Activated naive CD4-positive, alpha-beta T cell treated with anti-CD3 and anti-CD28 coated beads, Interleukin-2, amount 50 U/mL, for 72 hours (primary cell): Measurements from ENCODE around the gene AHCY. TPM values are rescaled to one million over a fixed set of nuclear protein-coding genes. Genes with fewer than 3 reads are reported as not detected.
A peak's percentile ranks its signal among the peaks of the same experiment; 100 is the strongest.
"Not testable (repeated sequence)": the region's sequence is repeated elsewhere in the genome, so short reads cannot be mapped to it uniquely, and the experiment has no call there.

Source experiments
- ATAC-seq, 2 donors: fragments of 150-1000 bp; cut with Tn5 transposase; 2 replicates each; pipeline ENCODE4 v1.10.0; 2021; ENCODE audit warnings: mild to moderate bottlenecking in 2 of 2, moderate library complexity in 2 of 2
- DNase-seq, 2 donors: peaks; one replicate each; pipeline ENCODE4 v3.0.0; 2021 to 2022; ENCODE audit warnings: low spot score in 2 of 2
- H3K27ac Mint-ChIP-seq, 2 donors: one replicate each; pipeline ENCODE4 v1.8.0; 2022; ENCODE audit warnings: mild to moderate bottlenecking in 2 of 2, mixed read lengths in 2 of 2
- H3K36me3 Mint-ChIP-seq, 2 donors: one replicate each; pipeline ENCODE4 v1.8.0; 2022; ENCODE audit warnings: mixed read lengths in 2 of 2
- H3K9me3 Mint-ChIP-seq, 2 donors: one replicate each; pipeline ENCODE4 v1.8.0; 2022; ENCODE audit warnings: mixed read lengths in 2 of 2
- total RNA-seq, 2 donors: library from RNA; stranded (reverse); gene quantifications; one replicate each; pipeline ENCODE4 v1.2.3, GENCODE V29; 2022

The AHCY gene
- total RNA-seq, 2 donors from 2014 or later: 166 to 211 TPM

DNA sequence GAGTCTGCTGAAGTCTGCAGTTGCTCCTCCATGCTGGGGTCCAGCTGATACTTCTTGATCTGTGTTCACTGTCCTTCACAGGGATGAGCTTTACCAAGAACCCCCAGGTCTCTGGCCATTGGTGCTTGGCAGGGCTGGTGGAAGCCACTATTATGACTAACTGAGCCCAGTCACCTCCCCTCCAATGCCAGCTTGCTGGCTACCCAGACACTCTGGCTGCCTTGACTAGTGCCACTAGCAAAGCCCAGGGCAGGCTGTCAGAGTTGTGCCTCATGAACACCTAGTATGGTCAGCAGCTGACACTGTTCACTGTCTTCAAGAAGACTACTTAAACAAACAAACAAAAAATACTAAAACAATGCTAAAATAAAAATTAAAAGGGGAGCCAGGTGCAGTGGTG lies 53.1 kb downstream of the AHCY start:
- Mint-ChIP-seq H3K9me3 (no peaks in the 10 kb centered on the region), H3K36me3 (no peaks in the 10 kb centered on the region), H3K27ac (peak overlapping the region in 1 of 2 donors; percentile 69)
- ATAC-seq (no peak), DNase-seq (no peak)

DNA sequence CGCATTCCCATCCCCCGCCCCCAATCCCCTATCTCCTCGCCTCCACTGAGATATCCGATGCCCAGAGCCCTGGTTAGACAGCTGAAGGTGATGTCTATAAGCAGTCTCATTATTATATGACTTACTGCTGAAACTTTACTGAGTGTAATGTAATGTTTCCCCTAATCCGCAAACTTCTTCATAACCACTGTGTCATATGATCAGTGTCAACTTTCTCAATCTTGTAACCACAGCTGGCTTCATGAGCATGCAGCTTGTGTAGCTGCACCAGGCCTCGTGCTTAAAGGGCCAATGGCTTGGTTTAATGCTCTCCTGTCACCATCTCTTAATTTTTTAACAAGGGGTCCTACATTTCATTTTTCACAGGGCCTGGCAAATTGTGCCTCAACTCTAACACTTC lies 53.9 kb downstream of the AHCY start:
- DNase-seq (no peak), ATAC-seq (peak; percentile 87 to 89)
- H3K27ac Mint-ChIP-seq: no peak overlapping the region
- no peaks in the 10 kb centered on the region for H3K36me3 Mint-ChIP-seq
- H3K9me3 Mint-ChIP-seq: no peaks in the 10 kb centered on the region

DNA sequence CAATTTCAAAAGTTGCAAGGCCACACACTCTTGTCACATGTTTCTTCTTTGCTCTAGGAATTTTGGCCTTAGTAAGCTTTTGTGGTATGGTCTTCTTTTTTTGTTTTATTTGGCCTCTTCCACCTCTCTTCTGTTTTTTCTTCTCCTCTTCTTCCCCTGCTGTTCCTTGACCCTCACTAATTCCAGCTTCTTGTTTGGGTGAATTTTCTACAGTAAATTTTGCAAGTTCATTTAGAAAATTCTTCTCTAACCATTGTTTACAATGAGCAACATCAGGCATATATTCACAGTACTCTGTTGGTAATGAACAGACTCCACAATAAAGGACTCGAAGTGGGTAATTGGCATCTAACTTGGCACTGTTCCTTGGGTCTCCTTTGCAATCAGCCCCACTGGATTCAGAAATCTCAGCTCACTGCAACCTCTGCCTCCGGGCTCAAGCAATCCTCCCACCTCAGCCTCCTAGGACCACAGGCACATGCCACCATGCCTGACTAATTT lies 57.0 kb downstream of the AHCY start:
- no peaks in the 10 kb centered on the region for H3K36me3 Mint-ChIP-seq
- no peak overlapping the region for H3K27ac Mint-ChIP-seq
- ATAC-seq (no peak), DNase-seq (no peak)
- no peaks in the 10 kb centered on the region for H3K9me3 Mint-ChIP-seq

DNA sequence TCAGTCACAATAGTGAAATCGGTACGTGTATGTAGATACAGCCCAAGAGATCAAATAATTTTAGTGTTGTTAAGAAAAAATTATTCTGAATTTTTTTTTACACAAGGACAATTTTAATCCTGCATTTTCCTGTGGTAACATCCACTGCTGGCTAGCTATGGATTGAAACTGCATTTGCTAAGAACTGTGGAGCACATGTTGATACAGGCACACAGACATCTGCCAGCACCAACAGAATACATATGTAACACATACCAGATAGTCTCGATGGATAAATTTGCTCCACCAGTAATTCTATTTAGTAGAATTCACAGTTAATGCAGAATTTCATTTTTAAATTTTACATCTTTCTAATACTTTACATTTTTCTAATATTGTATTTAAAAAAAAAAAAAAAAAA lies 59.8 kb downstream of the AHCY start:
- H3K9me3 Mint-ChIP-seq: peaks cover 1 to 3% of the 10 kb centered on the region in 2 donors
- no peak for DNase-seq
- H3K27ac Mint-ChIP-seq: no peak overlapping the region
- ATAC-seq: no peak
- peaks cover 7 to 9% of the 10 kb centered on the region in 2 donors for H3K36me3 Mint-ChIP-seq

DNA sequence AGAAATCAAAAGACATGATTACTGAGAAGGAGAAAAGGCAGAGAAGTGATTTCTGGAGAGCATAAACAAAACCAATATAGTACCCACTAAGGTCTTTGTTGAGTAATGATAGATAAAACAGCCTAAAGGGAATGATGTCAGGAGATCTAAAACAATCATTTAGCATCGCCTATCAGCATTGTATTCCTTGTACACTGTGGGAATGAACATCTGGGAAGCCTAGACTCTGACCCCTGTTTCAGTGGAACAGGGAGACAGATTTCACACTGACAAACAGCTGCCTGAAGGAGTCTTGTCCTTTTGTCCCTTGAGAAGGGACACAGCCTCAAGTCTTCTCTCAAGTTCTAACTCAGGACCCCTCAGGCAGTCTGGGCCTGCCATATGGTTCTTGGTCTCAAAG lies 60.3 kb downstream of the AHCY start:
- DNase-seq (no peak), ATAC-seq (no peak)
- Mint-ChIP-seq H3K27ac (no peak overlapping the region), H3K36me3 (peaks cover 12 to 14% of the 10 kb centered on the region in 2 donors), H3K9me3 (peaks cover 6 to 8% of the 10 kb centered on the region in 2 donors)

DNA sequence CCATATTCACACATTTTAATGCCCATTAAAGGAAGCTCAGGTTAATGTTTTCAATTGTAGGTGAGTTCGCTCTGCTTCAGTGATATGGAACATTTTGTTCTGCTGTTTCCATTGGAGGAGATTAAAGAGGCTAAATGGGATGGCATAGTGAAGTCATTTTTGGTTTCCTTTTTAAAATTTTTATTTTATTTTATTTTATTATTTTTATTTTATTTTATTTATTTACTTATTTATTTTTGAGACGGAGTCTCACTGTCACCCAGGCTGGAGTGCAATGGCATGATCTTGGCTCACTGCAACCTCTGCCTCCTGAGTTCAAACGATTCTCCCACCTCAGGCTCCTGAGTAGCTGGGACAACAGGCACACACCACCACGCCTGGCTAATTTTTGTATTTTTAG lies 61.1 kb downstream of the AHCY start:
- H3K36me3 Mint-ChIP-seq: peaks cover 12 to 22% of the 10 kb centered on the region in 2 donors
- H3K9me3 Mint-ChIP-seq: peaks cover 7 to 15% of the 10 kb centered on the region in 2 donors
- H3K27ac Mint-ChIP-seq, DNase-seq, ATAC-seq: not testable (repeated sequence)

DNA sequence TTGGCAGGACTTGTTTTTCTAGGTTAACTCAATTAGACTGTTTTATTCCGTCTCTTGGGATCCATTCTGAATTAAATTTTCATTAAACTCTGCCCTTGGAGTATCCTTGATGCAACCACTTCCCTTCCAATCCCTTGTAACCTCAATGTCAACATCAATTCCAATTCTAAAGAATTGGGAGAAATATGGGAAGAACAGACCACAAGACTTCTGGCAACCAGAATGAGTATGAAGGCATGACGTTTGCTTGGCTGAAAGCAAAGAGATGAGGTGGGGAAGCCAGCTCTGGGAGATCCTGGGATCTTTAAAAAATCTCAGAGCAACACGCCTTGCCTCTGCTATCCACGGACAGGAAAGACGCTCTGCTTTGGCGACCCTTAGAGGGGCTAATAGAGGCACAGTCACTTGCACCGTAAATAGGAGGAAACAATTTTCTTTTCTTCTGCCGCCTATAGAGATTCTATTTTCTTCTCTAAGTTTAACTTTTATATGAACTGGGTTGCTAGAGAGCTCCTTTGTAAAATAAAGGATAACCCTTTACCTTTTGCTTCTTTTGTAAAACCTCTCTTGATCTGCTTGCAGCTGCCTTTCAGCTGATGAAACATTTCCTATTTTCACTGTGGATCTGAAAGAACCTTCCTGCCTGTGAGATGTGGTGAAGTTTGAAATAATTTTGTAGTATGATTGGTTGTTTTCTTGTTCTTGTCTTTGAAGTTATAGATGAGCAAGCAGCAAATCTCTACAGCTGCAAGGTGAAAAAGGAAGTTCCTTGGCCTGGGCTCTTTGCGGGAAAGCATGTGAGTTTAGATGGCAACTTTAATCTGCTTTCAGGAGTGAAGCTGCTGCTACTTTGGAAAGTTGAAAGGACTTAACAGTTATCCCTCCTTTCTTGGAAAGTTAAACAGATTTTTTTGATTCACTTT lies 62.2 kb downstream of the AHCY start, which contains the start of gene ASIP:
Gene ASIP (plus strand): TSS at position 731 of the 923 bp plus-strand sequence. CDS start 18,952 bp downstream, outside the sequence.
- peaks cover 12 to 22% of the 10 kb centered on the region in 2 donors for H3K36me3 Mint-ChIP-seq
- no peak for DNase-seq
- peak within 1 kb of the TSS; percentile 1 to 23 for H3K27ac Mint-ChIP-seq
- ATAC-seq: peak; percentile 59 to 87
- peaks cover 7 to 15% of the 10 kb centered on the region in 2 donors for H3K9me3 Mint-ChIP-seq

DNA sequence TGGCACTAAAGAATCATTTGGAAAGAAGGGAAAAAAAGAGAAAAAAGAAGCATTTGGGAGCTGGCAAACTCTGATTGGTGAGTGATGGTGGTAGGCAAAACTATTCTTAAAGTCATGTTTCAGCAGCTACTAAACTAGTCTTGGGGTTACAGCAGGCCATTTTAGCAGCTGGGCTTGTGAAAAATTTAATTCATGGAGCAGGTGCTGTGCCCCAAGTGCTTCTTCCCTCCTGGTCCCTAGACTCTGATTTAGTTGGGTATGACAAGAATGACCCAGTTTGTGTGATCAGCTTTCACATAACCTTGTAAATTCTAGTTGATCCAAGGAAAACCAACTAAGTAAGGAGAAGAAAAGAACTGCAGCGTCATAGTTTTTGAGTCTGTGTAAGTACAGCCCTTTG lies 63.0 kb downstream of the AHCY start:
- H3K9me3 Mint-ChIP-seq: peaks cover 7 to 15% of the 10 kb centered on the region in 2 donors
- no peak for ATAC-seq
- H3K36me3 Mint-ChIP-seq: peaks cover 12 to 22% of the 10 kb centered on the region in 2 donors
- no peak for DNase-seq
- H3K27ac Mint-ChIP-seq: no peak overlapping the region

DNA sequence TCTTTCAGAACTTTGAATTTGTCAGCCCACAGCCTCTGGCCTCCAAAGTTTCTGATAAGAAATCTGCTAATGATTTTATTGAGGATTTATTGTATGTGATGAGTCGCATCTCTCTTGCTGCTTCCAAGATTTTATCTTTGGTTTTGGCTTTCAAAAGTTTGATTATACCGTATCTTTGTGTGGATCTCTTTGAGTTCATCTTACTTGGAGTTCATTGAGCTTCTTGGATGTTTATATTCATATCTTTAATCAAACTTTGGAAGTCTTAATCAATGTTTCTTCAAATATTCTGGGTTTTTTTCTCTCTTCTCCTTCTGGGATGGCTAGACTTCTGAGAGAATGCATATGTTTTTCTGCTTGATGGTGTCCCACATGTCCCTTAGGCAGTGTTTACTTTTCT lies 65.2 kb downstream of the AHCY start:
- H3K36me3 Mint-ChIP-seq: peaks cover 12 to 22% of the 10 kb centered on the region in 2 donors
- H3K27ac Mint-ChIP-seq: no peak overlapping the region
- DNase-seq (no peak), ATAC-seq (no peak)
- H3K9me3 Mint-ChIP-seq: peaks cover 7 to 15% of the 10 kb centered on the region in 2 donors

DNA sequence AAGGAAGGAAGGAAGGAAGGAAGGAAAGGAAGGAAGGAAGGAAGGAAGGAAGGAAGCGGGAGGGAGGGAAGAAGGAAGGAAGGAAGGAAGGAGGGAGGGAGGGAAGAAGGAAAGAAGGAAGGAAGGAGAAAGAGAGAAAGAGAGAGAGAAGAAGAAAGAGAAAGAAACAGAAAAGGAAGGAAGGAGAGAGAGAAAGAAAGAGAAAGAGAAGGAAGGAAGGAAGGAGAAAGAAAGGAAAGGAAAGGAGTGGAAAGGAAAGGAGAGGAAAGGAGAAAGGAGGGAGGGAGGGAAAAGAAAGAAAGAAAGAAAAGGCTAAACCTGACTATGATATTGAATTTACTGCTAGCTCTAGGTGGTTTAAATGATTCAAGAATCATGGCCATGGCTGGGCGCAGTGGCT lies 67.3 kb downstream of the AHCY start:
- Mint-ChIP-seq H3K36me3 (peaks cover 12 to 22% of the 10 kb centered on the region in 2 donors), H3K27ac (no peak overlapping the region), H3K9me3 (peaks cover 7 to 15% of the 10 kb centered on the region in 2 donors)
- DNase-seq (no peak), ATAC-seq (no peak)

DNA sequence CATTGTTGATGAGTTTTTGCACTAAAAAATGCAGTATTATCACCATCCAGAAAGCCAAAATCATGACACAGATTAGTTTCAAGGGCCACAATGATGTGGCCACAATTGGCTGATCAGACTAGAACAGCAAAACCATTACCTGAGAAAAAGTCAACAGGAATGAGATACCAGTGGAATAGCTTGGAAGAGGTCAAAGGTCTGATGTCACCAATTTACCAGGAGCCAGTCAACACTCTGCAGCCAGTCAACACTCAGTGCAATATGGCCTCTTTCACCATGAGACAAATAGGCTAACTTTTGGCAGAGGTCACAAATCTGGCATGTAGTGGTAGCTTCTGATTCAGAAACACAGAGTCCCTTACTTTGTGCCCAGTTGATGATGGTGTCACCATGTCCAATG lies 69.5 kb downstream of the AHCY start:
- peaks cover 9 to 16% of the 10 kb centered on the region in 2 donors for H3K36me3 Mint-ChIP-seq
- H3K27ac Mint-ChIP-seq: no peak overlapping the region
- H3K9me3 Mint-ChIP-seq: peaks cover 7 to 15% of the 10 kb centered on the region in 2 donors
- ATAC-seq (no peak), DNase-seq (no peak)

DNA sequence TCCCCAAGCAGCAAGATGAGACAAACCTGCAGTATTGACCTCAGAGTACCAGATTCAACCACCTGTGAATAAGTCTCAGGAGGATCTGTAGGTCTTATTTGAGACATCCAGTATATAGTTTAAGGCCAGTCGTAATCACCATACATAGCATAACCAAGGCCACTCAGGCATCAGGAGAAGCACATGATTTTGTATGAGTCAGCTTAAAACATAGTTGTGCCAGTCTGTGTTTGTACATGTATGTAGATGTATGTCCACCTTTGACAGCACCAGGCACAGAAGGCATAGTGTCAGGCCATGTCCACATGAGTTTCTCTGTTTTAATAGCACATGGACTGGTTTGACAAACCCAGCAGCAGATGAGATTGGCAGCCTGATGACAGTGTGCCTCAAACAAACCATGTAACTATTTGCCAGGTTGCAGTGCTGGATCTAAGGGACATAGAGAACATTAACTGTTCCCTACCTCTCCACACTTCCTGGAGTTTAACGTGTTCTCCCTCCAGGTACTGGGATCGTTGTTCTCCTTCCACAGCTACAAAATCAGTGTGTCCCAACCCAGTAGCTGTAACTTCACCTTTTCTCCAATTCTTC lies 70.6 kb downstream of the AHCY start:
- Mint-ChIP-seq H3K9me3 (peaks cover 2 to 6% of the 10 kb centered on the region in 2 donors), H3K27ac (no peak overlapping the region), H3K36me3 (peaks cover 0 to 5% of the 10 kb centered on the region in 2 donors)
- no peak for ATAC-seq
- DNase-seq: no peak

DNA sequence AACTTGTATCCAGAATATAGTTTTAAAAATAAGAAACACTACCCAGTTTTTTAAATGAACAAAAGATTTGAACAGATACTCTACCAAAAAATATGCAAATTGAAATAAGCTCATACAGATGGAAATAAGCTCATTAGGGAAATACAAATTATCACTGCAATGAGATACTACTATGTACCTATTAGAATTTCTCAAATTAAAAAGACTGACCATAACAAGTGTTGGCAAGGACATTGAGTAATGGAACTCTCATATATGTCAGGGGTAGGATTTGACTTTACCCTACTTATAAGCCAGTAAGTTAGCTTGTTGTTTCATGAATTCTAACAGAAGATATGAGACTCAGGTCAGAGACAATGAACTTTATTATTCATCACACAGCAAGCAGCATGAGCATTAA lies 71.5 kb downstream of the AHCY start:
- Mint-ChIP-seq H3K9me3 (peaks cover 0 to 3% of the 10 kb centered on the region in 2 donors), H3K27ac (no peak overlapping the region), H3K36me3 (no peaks in the 10 kb centered on the region)
- DNase-seq (no peak), ATAC-seq (no peak)

Other genes with a start within 250 kb of the AHCY start
- gene EIF2S2, start 191.1 kb downstream of the AHCY start, total RNA-seq: 100 to 1,000 TPM; 116 to 125 TPM
- gene ASIP, start 61.9 kb downstream of the AHCY start, total RNA-seq: not detected
- 10 to 100 TPM; 37.4 to 49.5 TPM for gene ITCH, start 59.9 kb upstream of the AHCY start, total RNA-seq
- gene DYNLRB1, start 213.1 kb upstream of the AHCY start, total RNA-seq: 10 to 100 TPM; 72.0 to 82.9 TPM